Neural progenitor cell (in vitro differentiated cells): ENCODE measurements around the gene CAPN14.

ENCODE experiments used
- EZH2 ChIP-seq: fragments of 200-600 bp; sonication (generic); IDR thresholded peaks from 2 replicates; pipeline ENCODE4 v1.6.1; 2017; ENCODE audit warnings: antibody characterized with exemption, mild to moderate bottlenecking, moderate library complexity
- TF ChIP-seq, protein P1 (sequence below): fragments of 200-600 bp; sonication (generic); IDR thresholded peaks from 2 replicates; pipeline ENCODE4 v1.5.1; 2017; ENCODE audit warnings: antibody characterized with exemption, mild to moderate bottlenecking

DNA sequence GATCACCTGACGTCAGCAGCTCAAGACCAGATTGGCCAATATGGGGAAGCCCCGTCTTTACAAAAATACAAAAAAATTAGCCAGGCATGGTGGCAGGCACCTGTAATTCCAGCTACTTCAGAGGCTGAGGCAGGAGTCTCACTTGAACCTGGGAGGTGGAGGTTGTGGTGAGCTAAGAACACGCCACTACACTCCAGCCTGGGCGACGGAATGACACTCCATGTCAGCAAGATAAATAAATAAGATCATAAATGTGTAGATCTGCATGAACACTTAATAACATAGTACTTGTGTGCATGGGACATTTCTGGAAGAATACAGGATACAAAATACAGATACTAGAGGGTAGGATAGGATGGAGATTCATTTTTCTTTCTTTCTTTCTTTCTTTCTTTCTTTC lies 25.7 kb upstream of the CAPN14 start:
- TF ChIP-seq, protein P1, sequence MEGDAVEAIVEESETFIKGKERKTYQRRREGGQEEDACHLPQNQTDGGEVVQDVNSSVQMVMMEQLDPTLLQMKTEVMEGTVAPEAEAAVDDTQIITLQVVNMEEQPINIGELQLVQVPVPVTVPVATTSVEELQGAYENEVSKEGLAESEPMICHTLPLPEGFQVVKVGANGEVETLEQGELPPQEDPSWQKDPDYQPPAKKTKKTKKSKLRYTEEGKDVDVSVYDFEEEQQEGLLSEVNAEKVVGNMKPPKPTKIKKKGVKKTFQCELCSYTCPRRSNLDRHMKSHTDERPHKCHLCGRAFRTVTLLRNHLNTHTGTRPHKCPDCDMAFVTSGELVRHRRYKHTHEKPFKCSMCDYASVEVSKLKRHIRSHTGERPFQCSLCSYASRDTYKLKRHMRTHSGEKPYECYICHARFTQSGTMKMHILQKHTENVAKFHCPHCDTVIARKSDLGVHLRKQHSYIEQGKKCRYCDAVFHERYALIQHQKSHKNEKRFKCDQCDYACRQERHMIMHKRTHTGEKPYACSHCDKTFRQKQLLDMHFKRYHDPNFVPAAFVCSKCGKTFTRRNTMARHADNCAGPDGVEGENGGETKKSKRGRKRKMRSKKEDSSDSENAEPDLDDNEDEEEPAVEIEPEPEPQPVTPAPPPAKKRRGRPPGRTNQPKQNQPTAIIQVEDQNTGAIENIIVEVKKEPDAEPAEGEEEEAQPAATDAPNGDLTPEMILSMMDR: no peak
- TF ChIP-seq EZH2: no peak
